ENCODE measurements around the gene SKOR1.

SKOR1 gene

DNA sequence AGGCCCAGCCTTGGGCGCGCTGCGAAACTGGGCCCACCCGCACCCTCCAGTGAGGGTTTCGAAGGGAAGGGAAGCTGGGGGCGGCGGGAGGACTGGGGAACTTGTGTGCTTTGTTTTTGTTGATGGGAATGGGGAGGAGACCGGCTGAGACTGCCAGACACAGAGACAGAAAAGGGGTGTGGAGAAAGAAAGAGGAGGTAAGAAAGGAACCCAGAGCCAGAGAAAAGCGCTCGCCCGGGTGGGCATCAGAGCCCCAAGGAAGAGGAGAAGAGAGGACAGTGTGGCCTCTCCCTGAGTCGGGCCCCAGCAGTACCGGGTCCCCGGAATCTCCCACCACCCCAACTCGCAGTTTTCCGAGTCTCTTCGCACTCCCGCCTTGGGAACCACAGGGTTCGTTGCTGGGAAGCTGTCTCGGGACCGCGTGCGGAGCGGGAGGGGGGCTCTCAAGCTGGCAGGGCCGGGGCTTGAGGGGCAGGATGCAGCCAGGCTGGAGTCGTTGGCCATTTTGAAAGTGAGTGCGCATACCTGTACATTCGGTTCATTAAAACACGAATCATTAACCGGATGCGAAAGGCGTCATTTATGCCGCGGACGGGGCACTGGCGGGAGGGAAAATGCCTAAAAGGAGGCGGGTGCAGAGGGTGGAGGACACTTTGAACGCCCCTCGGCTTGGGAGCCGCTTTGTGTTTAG, 3.1 kb downstream of the SKOR1 start:
- H3K4me3 ChIP-seq (ENCODE audit: low read length): no peak overlapping the region
- no peak for TF ChIP-seq ZNF274 (IDR thresholded peaks at IDR 0.05; ENCODE audit: low read depth, low read length)

DNA sequence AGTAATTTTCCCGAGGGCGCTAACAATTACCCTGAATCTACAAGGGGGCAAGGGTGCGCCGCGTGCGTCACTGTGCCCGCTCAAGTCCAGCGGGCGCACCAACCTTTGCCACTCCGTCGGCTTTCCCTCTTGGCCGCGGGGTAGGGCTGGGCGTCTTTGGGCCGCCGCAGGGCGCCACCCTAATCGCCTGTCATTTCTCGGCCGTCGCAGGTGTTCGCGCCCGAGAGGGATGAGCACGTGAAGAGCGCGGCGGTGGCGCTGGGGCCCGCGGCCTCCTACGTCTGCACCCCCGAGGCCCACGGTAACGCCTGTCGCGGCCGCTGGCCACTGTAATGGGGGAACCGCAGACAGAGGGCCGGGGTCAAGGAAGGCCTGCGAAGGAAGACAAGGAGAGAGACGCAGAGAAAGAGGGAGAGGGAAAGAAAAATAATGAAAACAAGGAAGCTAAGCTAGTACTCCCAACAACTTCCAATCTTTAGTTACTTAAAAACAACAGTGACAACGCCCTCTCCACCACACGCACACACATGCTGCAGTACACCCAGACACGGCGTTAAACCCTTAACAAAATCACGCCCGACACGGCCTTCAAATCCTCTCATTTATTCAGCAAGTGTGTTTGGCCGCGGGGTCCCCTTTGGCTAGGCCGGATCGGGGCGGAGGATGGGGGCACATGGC, 3.8 kb downstream of the SKOR1 start:
- no peak overlapping the region for H3K4me3 ChIP-seq (ENCODE audit: low read length)
- no peak for TF ChIP-seq ZNF274 (IDR thresholded peaks at IDR 0.05; ENCODE audit: low read depth, low read length)

DNA sequence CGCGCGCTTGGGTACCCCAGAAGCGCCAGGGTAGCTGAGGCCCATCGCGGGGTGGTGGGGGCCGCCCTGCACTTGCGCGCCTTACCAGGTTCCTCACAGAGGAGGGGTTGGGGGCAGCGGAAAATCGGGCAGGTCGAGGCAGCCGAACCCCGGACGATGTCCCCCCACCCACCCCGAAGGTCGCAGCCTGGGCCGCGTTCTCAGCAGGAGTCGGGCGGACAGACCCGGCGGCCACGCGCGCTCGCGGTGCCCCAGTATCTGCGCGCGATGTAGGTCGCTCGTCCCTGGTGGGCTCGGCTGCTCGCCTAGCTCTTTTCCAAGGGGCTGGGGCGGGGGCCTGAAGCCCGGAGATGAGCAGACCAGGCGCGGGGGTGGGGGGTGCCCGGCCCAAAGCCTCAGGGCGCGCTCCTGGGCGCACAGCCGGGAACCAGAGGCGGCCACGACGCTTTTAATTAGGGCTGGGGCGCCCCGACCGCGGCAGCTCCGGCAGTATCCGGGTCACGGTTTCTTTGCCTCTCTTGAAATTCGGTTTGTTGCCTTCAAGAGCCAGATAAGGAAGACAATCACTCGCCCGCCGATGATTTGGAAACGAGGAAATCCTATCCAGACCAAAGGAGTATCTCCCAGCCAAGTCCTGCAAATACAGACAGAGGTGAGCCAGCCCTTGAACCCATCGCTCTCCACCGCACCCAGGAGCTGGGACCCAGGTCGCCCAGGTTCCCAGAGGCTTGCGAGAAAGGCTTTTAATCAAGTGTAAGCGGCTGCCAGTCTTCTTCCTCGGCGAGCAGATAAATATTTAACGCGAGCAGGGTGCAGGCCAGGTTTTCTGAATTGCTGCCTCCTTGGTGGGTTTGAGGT, 4.6 kb downstream of the SKOR1 start:
- H3K4me3 ChIP-seq (ENCODE audit: low read length): no peak overlapping the region
- TF ChIP-seq ZNF274 (IDR thresholded peaks at IDR 0.05; ENCODE audit: low read depth, low read length): no peak

DNA sequence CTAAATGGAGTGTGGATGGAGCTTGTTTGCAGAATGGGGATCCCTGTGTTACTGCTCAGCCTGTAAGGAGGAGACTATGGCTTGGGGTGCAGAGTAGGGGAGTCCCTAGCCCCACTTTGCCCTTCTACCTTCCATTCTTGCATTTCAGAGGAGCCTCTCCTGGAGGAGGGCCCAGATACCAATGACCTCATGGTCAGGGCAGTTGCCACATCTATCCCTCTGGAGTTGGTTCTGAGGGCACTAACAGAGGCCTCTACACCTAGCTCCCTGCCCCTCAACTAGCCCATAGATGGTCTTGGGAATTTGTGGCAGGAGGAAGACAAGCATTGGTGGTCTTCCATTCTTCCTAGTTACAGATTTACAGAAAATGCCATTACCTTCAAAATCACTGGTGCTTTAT, 6.1 kb downstream of the SKOR1 start:
- H3K4me3 ChIP-seq (ENCODE audit: low read length): no peak overlapping the region

DNA sequence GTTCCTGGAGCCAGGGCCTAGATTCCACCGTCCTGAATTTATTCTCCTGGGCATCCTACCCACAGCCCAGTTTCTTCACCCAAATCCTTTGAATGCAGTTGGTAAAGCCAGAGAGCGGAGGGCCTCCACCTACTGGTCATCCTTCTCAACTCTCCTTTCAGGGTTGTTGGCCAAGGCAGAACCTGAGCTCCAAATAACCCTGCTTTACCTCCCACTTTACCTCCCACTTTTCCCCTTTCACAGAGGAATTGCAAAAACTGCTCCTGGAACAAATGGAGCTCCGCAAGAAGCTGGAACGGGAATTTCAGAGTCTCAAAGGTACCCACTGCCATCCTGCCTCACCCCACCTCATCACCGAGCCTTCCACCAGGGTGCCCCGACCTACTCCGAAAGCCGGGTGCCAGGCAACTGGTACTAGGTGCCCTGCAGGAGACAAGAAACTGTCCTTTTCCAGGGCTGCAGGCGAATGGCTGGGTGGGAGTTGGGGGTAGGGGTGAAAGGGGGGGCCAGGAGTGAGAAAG, 6.8 kb downstream of the SKOR1 start:
- no peak for TF ChIP-seq ZNF274 (IDR thresholded peaks at IDR 0.05; ENCODE audit: low read depth, low read length)
- no peak overlapping the region for H3K4me3 ChIP-seq (ENCODE audit: low read length)

More for the DNA sequence above, 6.1 kb downstream of the SKOR1 start:
- no peak for TF ChIP-seq ZNF274 (IDR thresholded peaks at IDR 0.05; ENCODE audit: low read depth, low read length)

DNA sequence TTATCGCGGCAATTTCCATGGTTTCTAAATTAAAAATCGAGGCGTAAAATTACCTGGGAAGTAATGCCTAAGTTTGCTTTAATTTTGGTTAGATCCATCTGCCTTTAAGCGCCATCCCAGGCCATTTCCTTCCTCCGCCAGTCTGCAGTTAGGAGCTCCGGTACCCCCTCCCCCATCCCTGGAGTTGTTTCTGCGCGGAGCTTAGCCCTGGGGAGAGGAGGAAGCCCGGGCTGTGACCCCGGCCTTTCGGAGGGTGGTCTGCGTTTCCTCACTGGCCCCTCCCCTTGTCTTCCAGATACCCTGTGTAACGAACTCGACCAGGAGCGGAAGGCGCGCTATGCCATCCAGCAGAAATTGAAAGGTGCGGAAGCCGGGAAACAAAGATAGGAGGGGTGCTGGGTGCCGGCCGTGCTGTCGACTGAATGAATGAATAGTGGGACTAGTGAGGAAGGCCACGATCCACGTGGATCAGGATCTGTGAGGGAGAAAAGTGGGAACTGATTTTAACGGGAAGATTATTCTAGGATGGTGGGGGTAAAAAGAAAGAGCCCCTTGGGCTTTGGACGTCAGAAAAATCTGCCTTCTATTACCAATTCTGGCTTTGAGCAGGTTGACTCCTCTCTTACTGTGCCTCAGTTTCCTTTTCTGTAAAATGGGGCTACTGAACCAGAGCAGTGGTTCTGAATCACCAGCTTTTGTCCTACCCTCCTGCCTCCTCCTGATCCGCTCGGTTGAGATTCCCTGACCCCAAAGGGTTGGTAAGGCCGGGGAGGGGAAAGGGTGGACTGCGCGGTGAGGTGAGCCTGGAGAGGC, 7.8 kb downstream of the SKOR1 start:
- no peak for TF ChIP-seq ZNF274 (IDR thresholded peaks at IDR 0.05; ENCODE audit: low read depth, low read length)
- no peak overlapping the region; the same call in 1 of the 2 replicates for H3K4me3 ChIP-seq (ENCODE audit: low read length)

DNA sequence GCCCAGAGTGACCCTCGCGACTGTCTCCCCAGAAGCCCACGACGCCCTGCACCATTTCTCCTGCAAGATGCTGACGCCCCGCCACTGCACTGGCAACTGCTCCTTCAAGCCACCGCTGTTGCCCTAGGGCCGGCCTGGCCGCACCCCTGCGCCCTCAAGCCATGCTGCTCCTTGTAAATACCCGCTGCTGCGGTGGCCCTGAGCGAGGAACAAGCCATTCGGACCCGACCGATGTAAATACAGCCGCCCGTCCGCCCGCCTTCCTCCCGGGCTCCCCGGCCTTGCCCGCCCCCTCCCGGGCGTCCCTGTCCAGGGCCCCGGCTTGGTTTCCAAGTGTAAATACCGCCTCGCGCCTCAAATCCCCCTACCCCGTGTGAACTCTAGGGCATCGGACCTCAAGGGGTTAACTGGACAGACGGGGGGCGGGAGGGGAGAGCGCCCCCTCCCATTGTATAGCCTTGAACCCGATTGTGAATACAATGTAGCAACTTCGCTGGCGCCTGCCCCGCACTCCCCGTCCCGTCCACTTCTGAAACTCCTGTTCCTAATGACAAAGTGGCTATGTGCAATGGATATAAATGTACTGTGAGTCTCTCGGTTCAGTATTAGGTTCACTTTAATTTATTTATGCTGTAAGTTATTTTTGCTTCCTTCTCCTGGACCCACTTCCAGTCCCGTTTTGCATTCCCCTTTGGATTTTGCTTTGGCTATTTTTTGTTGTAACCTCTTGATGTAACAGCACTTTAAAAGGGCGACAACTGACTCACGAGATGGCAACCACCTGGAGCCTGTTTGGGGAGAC, 8.6 kb downstream of the SKOR1 start:
- H3K4me3 ChIP-seq (ENCODE audit: low read length): peak overlapping the region; percentile 13; the same call in 1 of the 2 replicates
- no peak for TF ChIP-seq ZNF274 (IDR thresholded peaks at IDR 0.05; ENCODE audit: low read depth, low read length)

DNA sequence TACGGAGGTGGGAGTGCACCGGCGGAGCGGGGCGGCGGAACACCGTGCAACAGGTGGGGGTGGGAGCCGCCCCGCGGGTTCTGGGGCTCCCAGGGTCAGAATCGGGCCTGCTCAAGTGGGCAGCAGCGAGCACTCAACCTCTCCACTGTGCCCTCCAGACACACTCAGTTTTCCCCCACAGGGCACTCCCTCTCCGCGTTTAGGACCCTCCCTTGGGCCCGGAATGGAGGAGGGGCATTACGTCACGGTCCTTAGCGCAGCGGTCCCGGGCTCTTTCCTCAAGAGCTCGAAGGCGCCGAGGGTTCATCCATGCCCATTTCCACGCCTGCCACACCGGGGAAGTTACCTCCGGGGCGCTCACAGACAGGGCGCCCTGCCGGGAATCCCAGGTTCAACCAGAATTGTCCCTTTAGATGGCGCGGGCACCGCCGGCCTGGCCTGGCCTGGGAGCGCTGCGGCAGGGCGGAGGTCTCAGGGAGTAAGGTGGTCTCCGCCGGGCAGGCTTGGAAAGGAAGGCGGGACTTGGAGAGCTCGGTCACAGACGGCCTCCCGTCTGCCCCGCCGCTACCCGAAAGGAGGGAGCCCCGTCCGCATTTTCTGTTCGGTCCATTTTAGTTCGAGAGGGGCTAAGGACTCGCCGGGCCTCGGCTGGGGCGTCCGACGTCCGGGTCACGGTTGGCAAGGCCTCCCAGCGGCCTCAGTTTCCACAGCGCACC, 9.4 kb downstream of the SKOR1 start:
- no peak for TF ChIP-seq ZNF274 (IDR thresholded peaks at IDR 0.05; ENCODE audit: low read depth, low read length)
- H3K4me3 ChIP-seq (ENCODE audit: low read length): peak overlapping the region; percentile 32; the same call in 1 of the 2 replicates

DNA sequence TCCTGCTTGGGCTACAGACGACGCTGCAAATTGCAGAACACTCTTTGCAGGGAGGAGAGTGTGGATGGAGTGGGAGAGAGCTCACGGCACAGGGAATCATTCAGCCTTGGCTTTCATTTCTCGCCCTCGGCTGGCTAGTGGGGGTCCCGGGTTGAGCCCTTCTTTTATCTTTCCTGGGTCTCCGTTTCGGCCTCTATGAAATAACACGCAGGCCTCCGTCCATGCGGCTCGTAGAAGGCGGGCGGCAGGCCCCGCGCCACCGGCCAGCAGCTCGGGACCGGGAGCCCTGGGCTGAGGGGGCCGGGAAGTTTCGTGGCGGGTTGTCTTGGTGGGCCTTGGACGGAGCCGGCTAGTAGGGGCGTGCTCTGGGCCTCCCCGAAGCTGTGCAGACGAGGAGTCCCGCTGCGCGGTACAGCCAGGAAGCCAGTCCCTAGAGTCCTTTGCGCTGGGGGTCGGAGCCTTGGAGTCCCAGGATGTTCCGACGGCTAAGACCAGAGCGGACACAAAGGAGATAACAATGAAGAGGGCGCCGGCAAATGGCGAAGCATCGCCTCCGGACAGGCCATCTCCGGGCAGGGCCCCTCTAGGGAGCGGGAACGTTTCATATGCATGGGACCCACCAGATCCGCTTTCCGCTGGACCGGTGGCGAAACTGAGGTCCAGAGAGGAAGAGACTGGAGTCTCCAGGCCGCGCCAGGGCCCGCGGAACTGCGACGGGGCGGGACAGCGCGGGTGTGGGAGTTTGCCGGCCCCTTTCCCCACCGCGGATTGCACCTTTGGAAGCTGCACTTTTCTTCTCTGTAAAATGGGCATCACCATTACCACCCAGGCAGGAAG, 10.2 kb downstream of the SKOR1 start:
- no peak for TF ChIP-seq ZNF274 (IDR thresholded peaks at IDR 0.05; ENCODE audit: low read depth, low read length)
- H3K4me3 ChIP-seq (ENCODE audit: low read length): peak overlapping the region; percentile 32; the same call in 1 of the 2 replicates

DNA sequence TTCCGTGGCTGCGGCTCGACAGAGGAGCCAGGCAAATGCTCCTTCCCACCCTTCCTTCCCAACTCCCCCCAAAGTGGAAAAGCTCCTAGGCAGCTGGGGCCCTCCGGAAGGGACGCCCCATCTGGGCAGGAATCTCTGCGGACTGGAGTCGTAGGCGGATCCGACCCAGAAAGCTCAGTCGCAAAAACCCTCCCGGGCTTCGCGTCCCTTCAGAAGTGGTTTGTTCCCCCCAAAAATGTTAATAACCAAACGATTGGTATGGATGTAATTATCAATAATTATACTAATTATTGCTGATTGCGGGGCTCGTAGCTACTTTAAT, 10.8 kb downstream of the SKOR1 start:
- H3K4me3 ChIP-seq (ENCODE audit: low read length): peak overlapping the region; percentile 5; the same call in 1 of the 2 replicates
- no peak for TF ChIP-seq ZNF274 (IDR thresholded peaks at IDR 0.05; ENCODE audit: low read depth, low read length)

DNA sequence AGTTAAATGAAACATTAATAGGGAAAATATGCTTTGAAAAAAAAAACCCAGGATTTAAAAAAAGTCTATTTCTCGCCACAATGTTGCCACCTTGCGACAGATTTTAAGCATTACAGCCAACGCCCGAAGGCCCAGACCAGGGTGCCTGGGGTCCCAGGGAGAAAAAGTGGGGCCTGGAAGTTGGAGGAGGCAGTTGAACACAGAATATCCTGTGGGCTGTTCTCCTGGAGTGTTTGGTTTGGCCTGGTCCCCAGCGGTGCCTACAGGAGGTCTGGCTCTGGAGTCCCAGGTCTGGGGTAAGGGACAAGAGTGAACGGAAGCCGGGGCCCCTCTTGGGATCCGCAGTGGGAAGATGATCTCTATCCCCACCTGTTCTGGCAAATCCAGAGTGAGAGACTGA, 11.2 kb downstream of the SKOR1 start:
- no peak for TF ChIP-seq ZNF274 (IDR thresholded peaks at IDR 0.05; ENCODE audit: low read depth, low read length)
- no peak overlapping the region for H3K4me3 ChIP-seq (ENCODE audit: low read length)
